ENCODE results near the gene MON1B. TPM values are rescaled to one million over a fixed set of nuclear protein-coding genes. Genes with fewer than 3 reads are reported as not detected.

MON1B gene
- total RNA-seq, 4 donors from 2014 or later: 35.6 to 119 (median 55.9) TPM

DNA sequence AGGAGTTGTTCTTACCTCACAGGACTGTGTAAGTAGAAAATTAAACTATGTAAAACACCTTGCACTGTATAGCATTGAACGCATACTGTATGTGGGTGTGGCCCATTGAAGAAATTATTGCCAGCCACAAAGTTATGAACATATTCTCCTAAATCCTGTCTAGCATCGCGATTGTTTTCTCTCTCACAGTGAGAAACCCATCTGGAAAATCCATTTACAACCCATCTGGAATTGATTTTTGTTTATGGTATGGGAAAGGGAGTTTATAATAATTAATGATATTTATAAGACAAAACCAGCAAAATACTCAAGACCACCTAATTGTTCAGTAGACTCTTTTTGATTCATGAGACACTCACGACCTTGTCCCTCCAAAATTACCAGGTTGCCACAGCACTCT is 22.1 kb upstream of the MON1B start:
- TF ChIP-seq EP300 (IDR thresholded peaks at IDR 0.05; ENCODE audit: low read depth): no peak
- TF ChIP-seq POLR2AphosphoS5 (IDR thresholded peaks at IDR 0.05): no peak
- no peak for TF ChIP-seq POLR2A (IDR thresholded peaks at IDR 0.05)
- TF ChIP-seq, protein P1, sequence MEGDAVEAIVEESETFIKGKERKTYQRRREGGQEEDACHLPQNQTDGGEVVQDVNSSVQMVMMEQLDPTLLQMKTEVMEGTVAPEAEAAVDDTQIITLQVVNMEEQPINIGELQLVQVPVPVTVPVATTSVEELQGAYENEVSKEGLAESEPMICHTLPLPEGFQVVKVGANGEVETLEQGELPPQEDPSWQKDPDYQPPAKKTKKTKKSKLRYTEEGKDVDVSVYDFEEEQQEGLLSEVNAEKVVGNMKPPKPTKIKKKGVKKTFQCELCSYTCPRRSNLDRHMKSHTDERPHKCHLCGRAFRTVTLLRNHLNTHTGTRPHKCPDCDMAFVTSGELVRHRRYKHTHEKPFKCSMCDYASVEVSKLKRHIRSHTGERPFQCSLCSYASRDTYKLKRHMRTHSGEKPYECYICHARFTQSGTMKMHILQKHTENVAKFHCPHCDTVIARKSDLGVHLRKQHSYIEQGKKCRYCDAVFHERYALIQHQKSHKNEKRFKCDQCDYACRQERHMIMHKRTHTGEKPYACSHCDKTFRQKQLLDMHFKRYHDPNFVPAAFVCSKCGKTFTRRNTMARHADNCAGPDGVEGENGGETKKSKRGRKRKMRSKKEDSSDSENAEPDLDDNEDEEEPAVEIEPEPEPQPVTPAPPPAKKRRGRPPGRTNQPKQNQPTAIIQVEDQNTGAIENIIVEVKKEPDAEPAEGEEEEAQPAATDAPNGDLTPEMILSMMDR (IDR thresholded peaks at IDR 0.05): no peak
- H3K4me3 ChIP-seq: no peak overlapping the region
- no peaks in the 10 kb centered on the region for H3K4me1 ChIP-seq
- no peak overlapping the region for H3K27ac ChIP-seq
- WGBS, 2 donors (ENCODE audit: low coverage in 1 of 2): 31 to 41% methylated on average over 4 of the region's 4 CpGs
- DNase-seq: no peak
- H3K36me3 ChIP-seq: no peaks in the 10 kb centered on the region
- intact Hi-C loops (cut with DNase I; ENCODE audit: low total_unique reads): no loop called here
- in situ Hi-C loops (cut with MboI; ENCODE audit: low pct_ligation_motif_present in 1 of 4, low pct_unique_long_range_greater_than_20kb in 1 of 4, low sequenced_read_pairs in 3 of 4): loop anchor here in 3 of 4 donors (10.0 kb wide), 2 partner anchors 1374 to 1384 kb away; no protein-coding TSS in a partner anchor
- no peaks in the 10 kb centered on the region for H3K9me3 ChIP-seq
- H3K27me3 ChIP-seq: peaks cover 10% of the 10 kb centered on the region

- 0 to 12% methylated on average over 3 to 6 of the region's 6 CpGs for WGBS, 2 donors (ENCODE audit: low coverage in 1 of 2)
- Histone ChIP-seq H3K27me3 (peaks cover 10% of the 10 kb centered on the region), H3K4me3 (no peak overlapping the region), H3K27ac (no peak overlapping the region), H3K9me3 (no peaks in the 10 kb centered on the region), H3K36me3 (no peaks in the 10 kb centered on the region), H3K4me1 (no peaks in the 10 kb centered on the region)
- TF ChIP-seq EP300 (IDR thresholded peaks at IDR 0.05; ENCODE audit: low read depth): no peak
- no peak for TF ChIP-seq POLR2AphosphoS5 (IDR thresholded peaks at IDR 0.05)
- no peak for TF ChIP-seq POLR2A (IDR thresholded peaks at IDR 0.05)
- TF ChIP-seq, protein P1 (IDR thresholded peaks at IDR 0.05): peak; percentile 19 to 48 (median 38)
- intact Hi-C loops (cut with DNase I; ENCODE audit: low total_unique reads): loop anchor here (5.0 kb wide), 1 partner anchor 1382 kb away; no protein-coding TSS in a partner anchor
- in situ Hi-C loops (cut with MboI; ENCODE audit: low pct_ligation_motif_present in 1 of 4, low pct_unique_long_range_greater_than_20kb in 1 of 4, low sequenced_read_pairs in 3 of 4): loop anchor here (10.0 kb wide), 2 partner anchors 1375 to 1385 kb away; no protein-coding TSS in a partner anchor
- peak; percentile 23 for DNase-seq
Observed at GRCh38 chr16:77169650-77170236, 21.2 kb upstream of the MON1B start.

DNA sequence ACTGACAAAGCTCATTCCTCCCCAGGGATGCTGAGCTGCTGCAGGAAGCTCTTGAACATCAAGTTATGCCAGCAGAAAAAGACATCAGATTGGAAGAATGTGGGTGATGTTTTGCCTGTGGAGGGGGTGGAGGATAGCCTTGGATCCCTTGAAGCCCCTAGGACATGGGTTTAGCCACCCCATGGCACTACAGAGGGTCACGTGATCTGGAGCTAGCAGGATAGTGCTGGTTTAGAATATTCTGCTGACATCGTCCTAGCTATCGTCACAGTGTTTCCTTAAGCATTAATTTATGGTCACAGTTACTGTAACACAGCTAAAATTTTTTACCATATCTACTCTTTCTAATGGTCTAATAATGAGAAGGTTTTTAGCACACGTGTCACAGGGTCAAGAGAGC is 20.2 kb upstream of the MON1B start:
- no peaks in the 10 kb centered on the region for H3K9me3 ChIP-seq
- H3K27me3 ChIP-seq: peaks cover 10% of the 10 kb centered on the region
- no peak overlapping the region for H3K27ac ChIP-seq
- H3K4me1 ChIP-seq: no peaks in the 10 kb centered on the region
- no peak for DNase-seq
- in situ Hi-C loops (cut with MboI; ENCODE audit: low pct_ligation_motif_present in 1 of 4, low pct_unique_long_range_greater_than_20kb in 1 of 4, low sequenced_read_pairs in 3 of 4) (loop anchor here in 1 of 4 donors (10.0 kb wide), 1 partner anchor 1386 kb away; no protein-coding TSS in a partner anchor), intact Hi-C loops (cut with DNase I; ENCODE audit: low total_unique reads) (loop anchor here (5.0 kb wide), 1 partner anchor 1384 kb away; no protein-coding TSS in a partner anchor)
- H3K36me3 ChIP-seq: no peaks in the 10 kb centered on the region
- H3K4me3 ChIP-seq: no peak overlapping the region
- WGBS, 2 donors (ENCODE audit: low coverage in 1 of 2): 52 to 58% methylated on average over 4 of the region's 4 CpGs
- TF ChIP-seq EP300 (IDR thresholded peaks at IDR 0.05; ENCODE audit: low read depth) (no peak), POLR2A (IDR thresholded peaks at IDR 0.05) (no peak), POLR2AphosphoS5 (IDR thresholded peaks at IDR 0.05) (no peak)
- TF ChIP-seq, protein P1 (IDR thresholded peaks at IDR 0.05): no peak

GRCh38 chr16:77171745-77172635 is 19.0 kb upstream of the MON1B start:
- H3K36me3 ChIP-seq: no peaks in the 10 kb centered on the region
- intact Hi-C loops (cut with DNase I; ENCODE audit: low total_unique reads) (loop anchor here (5.0 kb wide), 1 partner anchor 1385 kb away; no protein-coding TSS in a partner anchor), in situ Hi-C loops (cut with MboI; ENCODE audit: low pct_ligation_motif_present in 1 of 4, low pct_unique_long_range_greater_than_20kb in 1 of 4, low sequenced_read_pairs in 3 of 4) (loop anchor here in 1 of 4 donors (10.0 kb wide), 1 partner anchor 1387 kb away; no protein-coding TSS in a partner anchor)
- TF ChIP-seq POLR2A (IDR thresholded peaks at IDR 0.05): no peak
- TF ChIP-seq, protein P1 (IDR thresholded peaks at IDR 0.05): peak; percentile 63 to 72 (median 72)
- DNase-seq: no peak
- WGBS, 2 donors (ENCODE audit: low coverage in 1 of 2): 61 to 62% methylated on average over 5 of the region's 5 CpGs
- H3K27me3 ChIP-seq: peaks cover 10% of the 10 kb centered on the region
- no peaks in the 10 kb centered on the region for H3K4me1 ChIP-seq
- no peak overlapping the region for H3K27ac ChIP-seq
- no peaks in the 10 kb centered on the region for H3K9me3 ChIP-seq
- H3K4me3 ChIP-seq: no peak overlapping the region

Data from transverse colon (tissue), 4 donors.